ENCODE results near the gene SLC47A2.

The SLC47A2 gene

DNA sequence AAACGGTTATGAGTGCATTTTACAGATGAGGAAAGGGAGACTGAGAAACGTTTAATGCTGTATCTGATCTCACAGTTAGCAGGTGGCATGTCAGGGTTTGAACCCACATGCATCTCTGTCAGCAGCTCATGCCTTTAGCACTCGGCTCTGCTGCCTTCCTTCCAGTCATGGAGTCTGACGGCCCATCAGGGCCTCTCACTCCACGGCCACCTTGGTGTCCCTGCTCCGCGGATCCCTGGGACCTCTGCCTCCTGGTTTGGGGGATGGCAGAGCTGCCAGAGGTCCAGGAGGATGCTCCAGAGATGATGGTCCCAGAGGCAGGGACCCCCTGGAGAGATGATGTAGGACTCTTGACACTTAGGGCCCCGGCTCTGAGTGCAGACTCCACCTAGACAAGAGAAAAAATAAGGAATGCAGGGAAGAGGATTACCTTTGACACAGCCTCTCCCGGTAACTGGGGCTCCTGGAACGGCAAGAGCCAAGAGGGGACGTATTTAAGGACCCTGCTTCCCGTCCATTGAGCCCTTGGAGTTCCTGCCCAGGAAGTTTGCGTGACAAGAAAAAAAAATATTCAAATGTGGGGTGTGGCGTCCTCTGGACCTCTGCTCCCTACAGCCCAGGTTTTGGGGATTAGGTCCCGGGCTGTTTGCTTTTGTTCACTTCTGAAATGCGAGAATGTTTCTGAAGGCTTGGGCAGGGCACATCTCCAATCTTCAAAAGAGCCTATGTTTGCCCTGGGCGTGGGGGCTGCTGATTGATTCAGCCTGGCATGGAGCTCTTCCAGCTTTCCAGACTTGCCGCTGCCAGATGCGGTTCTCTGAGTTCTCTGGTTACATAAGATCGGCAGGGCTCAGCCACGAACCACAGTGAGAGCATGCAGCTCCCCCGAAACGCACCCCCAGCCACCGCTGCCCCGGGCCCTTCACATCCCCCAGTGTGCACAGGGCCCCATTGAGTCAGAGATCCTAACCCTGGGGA, 31.7 kb upstream of the SLC47A2 start, which contains the start of gene ALDH3A1:
Gene ALDH3A1, minus strand, starts transcription at position 470 of the 978 bp plus-strand sequence. CDS start 3,169 bp downstream, outside the sequence.
- peak; percentile 18 for DNase-seq (ENCODE audit: low read depth, low spot score)

- no peak for DNase-seq (ENCODE audit: low read depth, low spot score)
Observed at GRCh38 chr17:19747159-19747719, 30.9 kb upstream of the SLC47A2 start.

GRCh38 chr17:19746517-19746916, 30.1 kb upstream of the SLC47A2 start:
- no peak for DNase-seq (ENCODE audit: low read depth, low spot score)

- DNase-seq (ENCODE audit: low read depth, low spot score) = peak; percentile 98
Observed at GRCh38 chr17:19744922-19745757, 28.8 kb upstream of the SLC47A2 start.

DNA sequence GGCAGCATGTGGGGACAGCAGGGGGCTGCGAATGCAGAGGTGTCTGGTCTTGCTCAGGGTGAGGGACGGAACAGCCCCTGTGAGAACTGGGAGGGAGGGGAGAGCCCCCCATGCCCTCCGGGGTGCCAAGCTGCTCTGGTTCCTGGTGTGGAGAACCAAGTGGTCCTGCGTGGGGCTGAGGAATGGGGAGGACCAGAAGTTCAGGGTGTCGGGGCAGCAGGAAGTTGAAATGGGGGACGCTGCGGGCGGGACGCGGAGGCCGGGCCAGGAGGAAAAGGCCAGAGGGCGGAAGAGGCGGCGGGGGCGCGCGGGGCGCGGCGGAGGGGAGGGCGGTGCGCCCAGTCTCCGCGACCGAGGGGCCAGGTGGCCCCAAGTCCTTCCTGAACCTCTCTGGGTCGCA, 28.1 kb upstream of the SLC47A2 start:
- no peak for DNase-seq (ENCODE audit: low read depth, low spot score)

GRCh38 chr17:19743101-19744100, 27.0 kb upstream of the SLC47A2 start:
- DNase-seq (ENCODE audit: low read depth, low spot score) = no peak

DNA sequence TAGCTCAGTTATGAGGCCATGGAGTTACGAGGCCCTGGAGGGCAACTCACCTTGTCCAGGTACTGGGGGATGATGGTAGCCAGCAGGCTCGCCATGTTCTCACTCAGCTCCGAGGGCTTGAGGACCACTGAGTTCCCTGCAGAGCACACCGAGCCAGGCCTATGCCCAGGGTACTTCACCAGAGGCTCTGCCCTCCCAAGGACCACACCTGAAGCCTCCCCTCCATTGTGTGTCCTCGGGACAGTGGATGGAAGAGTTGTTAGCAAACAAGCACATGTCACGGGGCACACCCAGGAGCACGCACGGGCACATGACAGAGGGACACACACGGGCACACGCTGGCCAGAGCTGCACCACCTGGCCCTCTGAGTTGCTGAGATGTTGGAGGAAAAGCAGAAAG, 26.1 kb upstream of the SLC47A2 start:
- no peak for DNase-seq (ENCODE audit: low read depth, low spot score)

DNA sequence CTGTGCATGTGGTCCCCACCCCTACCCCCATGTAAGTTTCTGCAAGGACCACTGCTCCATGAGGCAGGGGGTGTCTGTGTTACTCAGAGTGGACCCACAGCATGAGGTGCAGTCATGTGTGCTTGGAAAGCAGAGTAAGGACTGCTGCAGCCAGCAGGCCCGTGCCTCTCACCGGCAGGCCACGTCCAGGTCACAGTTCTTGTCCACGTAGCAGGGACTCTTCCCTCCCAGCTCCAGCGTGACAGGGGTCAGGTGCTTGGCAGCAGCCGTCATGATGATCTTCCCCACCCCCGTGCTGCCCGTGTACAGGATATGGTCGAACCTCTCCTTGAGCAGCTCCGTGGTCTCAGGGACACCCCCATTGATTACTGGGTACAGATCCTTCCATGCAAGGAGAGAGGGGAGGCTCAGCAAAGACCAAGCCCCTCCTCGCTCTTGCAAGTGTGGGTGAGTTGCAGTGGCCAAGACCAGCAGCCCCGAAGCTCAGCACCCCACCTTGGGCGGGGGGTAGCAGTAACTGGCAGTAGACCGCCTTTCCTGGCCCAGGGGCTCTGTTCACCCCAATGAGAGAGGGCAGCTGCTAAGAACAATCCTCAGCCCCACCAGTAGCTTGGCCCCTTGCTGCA, 25.6 kb upstream of the SLC47A2 start:
- no peak for DNase-seq (ENCODE audit: low read depth, low spot score)

DNA sequence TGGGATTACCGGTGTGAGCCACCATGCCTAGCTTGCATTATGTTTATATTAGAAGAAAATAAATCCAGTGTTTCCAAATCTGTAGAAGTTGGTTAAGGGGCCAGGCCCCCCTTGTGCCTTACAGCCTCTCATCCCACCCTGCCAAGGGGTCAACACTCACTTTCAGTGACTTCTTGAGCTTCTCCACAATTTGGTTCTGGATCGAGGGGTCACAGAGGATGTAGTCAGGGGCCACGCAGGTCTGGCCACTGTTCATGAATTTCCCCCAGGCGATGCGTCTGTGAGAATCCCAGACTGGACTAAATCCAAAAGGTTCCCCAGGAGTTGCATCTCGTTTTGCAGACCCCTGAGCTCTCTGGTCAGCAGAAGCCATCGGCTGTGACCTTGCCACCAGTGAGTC, 24.5 kb upstream of the SLC47A2 start:
- no peak for DNase-seq (ENCODE audit: low read depth, low spot score)

DNA sequence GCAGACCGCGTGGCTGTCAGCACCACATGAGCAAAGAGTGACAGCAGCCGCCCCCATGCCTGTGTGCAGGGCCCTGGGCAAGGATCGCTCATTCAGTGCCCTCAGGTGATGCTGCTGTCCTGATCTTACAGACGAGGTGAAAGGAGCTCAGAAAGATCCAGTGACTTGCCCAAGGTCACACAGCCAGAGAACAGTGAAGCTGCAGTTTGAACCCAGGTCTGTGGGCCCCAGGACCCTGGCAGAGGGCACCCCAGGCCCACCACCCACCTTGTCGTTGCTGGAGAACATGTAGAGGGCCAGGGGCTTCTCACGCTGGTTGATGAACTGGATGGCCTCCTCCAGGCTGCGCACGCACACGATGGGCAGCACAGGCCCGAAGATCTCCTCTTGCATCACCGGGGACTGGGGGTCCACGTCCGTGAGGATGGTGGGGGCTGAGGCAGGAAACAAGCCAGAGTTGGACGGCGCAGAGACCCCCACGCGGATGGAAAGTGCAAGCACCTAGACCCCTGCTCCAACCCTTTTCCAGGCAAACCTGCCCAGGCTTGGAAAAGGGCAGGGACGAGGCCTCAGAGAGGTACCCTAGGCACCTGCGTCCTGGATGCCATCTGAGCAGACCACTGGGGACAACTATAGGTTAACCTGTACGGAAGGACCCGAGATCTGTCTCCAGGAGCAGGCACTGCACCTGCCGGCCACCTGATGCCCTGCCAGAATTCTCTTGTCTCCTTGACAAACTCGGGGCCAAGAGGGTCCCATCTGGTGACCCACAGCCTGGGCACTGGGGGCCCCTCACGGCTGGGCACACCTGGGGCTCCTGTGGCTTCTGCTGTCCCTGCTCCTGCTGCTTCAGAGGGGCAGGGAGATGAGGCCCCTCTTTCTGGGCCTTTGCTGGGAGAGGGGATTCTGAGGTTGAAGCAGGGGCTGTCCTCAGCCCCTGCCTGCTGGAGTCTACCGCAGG, 23.1 kb upstream of the SLC47A2 start:
- no peak for DNase-seq (ENCODE audit: low read depth, low spot score)

DNA sequence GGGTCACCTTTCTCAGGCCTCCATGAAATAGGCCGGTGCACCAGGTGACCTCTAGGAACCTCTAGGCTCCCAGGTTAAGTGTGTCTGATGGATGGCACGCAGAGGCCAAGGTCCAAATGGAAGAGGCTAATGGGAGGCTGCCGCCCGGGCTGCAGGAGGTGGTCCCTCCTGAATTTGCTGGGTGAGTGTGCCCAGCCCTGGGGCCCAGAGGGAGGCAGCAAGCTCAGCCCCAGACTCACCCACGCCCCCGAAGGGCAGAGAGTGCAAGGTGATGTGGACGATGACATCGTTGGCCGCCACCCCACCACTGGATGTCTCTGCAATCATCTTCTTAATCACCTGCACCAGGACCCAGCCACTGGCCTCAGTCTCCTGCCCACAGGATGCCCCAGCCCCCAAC, 22.4 kb upstream of the SLC47A2 start:
- no peak for DNase-seq (ENCODE audit: low read depth, low spot score)

DNA sequence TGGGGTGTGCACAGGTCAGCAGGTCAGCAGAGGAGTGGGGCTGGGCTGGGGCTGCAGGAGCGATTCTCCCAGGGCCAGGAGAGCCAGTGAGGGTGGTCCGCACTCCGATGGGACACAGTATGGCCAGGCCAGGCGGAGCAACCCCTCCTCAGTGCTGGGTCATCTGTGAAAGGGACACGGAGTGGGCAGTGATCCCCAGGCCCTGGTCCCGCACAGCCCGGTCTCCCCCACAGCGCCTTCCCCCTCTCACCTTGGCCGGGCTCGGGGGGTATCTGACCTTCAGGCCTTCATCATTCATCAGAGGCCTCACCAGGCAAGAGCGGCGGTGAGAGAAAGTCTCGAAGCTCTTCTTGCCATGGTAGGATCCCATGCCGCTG, 21.7 kb upstream of the SLC47A2 start:
- DNase-seq (ENCODE audit: low read depth, low spot score) = no peak

GRCh38 chr17:19737305-19738072, 21.1 kb upstream of the SLC47A2 start:
- no peak for DNase-seq (ENCODE audit: low read depth, low spot score)

- no peak for DNase-seq (ENCODE audit: low read depth, low spot score)
Observed at GRCh38 chr17:19736071-19736470, 19.7 kb upstream of the SLC47A2 start.

DNA sequence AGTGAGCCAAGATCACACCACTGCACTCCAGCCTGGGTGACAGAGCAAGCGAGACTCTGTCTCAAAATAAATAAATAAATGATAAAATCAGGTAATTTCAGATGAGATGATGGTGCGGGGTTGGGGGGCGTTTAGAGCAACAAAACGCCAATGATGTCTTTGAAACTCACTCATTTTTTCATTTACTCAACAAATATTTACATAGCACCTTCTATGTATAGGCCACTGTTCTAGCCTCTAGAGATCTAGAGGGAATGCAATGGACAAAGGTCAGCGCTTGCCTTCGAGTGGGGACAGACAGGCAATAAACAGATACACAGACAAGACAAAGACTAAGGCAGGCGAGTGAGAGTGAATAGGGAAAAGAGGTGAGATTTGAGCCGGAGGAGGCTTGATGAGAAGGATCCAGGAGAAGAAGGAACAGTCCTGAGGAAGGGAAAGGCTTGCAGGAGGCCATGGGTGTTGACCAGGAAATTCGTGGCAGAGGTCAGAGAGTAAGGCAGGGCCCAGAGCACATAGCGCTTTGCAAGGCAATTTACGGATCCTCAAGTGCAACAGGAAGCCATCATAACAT, 17.7 kb upstream of the SLC47A2 start:
- no peak for DNase-seq (ENCODE audit: low read depth, low spot score)

- no peak for DNase-seq (ENCODE audit: low read depth, low spot score)
Observed at GRCh38 chr17:19731626-19732025, 15.2 kb upstream of the SLC47A2 start.

GRCh38 chr17:19730843-19731242, 14.5 kb upstream of the SLC47A2 start:
- DNase-seq (ENCODE audit: low read depth, low spot score) = no peak

DNA sequence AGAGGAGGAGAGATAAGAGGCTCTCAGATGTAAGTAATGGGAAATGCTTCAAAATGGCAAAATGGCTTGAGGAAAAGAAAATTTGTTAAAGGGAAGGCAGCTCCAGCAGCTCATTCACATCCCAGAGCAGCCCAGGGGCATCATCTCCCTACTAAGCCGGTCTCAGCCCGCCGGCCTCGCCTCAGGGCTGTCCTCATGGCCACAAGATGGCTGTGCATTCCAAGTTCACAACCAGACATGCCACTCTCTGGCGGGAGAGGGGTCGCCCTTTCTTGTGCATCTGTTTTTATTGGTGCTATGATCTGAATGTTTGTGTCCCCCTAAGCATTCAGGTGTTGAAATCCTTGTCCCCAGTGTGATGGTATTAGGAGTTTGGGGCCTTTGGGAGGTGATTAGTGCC, 13.5 kb upstream of the SLC47A2 start:
- no peak for DNase-seq (ENCODE audit: low read depth, low spot score)

Data from ELF-1 (cell line).